Right renal cortex interstitium (tissue), 3 donors: ENCODE measurements around the gene THAP8. TPM values are rescaled to one million over a fixed set of nuclear protein-coding genes. Genes with fewer than 3 reads are reported as not detected.

ENCODE experiments used
- DNase-seq, 3 donors: peaks; one replicate each; pipeline ENCODE4 v3.0.0-alpha.2; 2013; ENCODE audit warnings: low read depth in 3 of 3, low spot score in 2 of 3
- polyA plus RNA-seq, 3 donors: library from polyadenylated mRNA; unstranded; fragments of 120-200 nt; gene quantifications; one replicate each; pipeline ENCODE4 v1.2.1, GENCODE V29; 2013; ENCODE audit not compliant: insufficient read length in 3 of 3

Gene THAP8
- polyA plus RNA-seq, 3 donors: 8.7 to 10.8 (median 9.3) TPM

- DNase-seq: no peak
Observed at GRCh38 chr19:36030264-36031148, 23.6 kb downstream of the THAP8 start.

- no peak for DNase-seq
Observed at GRCh38 chr19:36028313-36029041, 25.6 kb downstream of the THAP8 start.

- DNase-seq: no peak
Observed at GRCh38 chr19:36027696-36028095, 26.4 kb downstream of the THAP8 start.

- no peak for DNase-seq
Observed at GRCh38 chr19:36026091-36026876, 27.8 kb downstream of the THAP8 start.

- DNase-seq: no peak
Observed at GRCh38 chr19:36025541-36025940, 28.5 kb downstream of the THAP8 start.

GRCh38 chr19:36023432-36023831 lies 30.7 kb downstream of the THAP8 start:
- DNase-seq: no peak

GRCh38 chr19:36019061-36019670 lies 34.9 kb downstream of the THAP8 start:
- no peak for DNase-seq

GRCh38 chr19:36014012-36014924 lies 39.8 kb downstream of the THAP8 start, which contains the start of gene ALKBH6:
TSS of gene ALKBH6 (minus strand) at chr19:36014213. CDS start at chr19:36013397, 816 bp downstream.
- DNase-seq: peak; percentile 86 to 96 (median 93)

- no peak for DNase-seq
Observed at GRCh38 chr19:36013280-36014011, 40.6 kb downstream of the THAP8 start.

- no peak for DNase-seq
Observed at GRCh38 chr19:36010402-36010801, 43.7 kb downstream of the THAP8 start.

GRCh38 chr19:36009633-36010379 lies 44.3 kb downstream of the THAP8 start:
- no peak for DNase-seq

GRCh38 chr19:36009220-36009619 lies 44.9 kb downstream of the THAP8 start:
- no peak for DNase-seq

GRCh38 chr19:36008336-36008978 lies 45.6 kb downstream of the THAP8 start, which contains the start of gene SYNE4:
TSS of gene SYNE4 (minus strand) at chr19:36008813. CDS start at chr19:36008681, 132 bp downstream.
- no peak for DNase-seq

- DNase-seq: no peak
Observed at GRCh38 chr19:36006955-36007354, 47.1 kb downstream of the THAP8 start.

GRCh38 chr19:36003284-36003683 lies 50.8 kb downstream of the THAP8 start:
- DNase-seq: no peak

- DNase-seq: no peak
Observed at GRCh38 chr19:36001605-36002004, 52.5 kb downstream of the THAP8 start.

GRCh38 chr19:35996777-35997176 lies 57.3 kb downstream of the THAP8 start:
- no peak for DNase-seq
